ENCODE results near the gene ADCY7.
A peak's percentile ranks its signal among the peaks of the same experiment; 100 is the strongest.

Gene ADCY7

DNA sequence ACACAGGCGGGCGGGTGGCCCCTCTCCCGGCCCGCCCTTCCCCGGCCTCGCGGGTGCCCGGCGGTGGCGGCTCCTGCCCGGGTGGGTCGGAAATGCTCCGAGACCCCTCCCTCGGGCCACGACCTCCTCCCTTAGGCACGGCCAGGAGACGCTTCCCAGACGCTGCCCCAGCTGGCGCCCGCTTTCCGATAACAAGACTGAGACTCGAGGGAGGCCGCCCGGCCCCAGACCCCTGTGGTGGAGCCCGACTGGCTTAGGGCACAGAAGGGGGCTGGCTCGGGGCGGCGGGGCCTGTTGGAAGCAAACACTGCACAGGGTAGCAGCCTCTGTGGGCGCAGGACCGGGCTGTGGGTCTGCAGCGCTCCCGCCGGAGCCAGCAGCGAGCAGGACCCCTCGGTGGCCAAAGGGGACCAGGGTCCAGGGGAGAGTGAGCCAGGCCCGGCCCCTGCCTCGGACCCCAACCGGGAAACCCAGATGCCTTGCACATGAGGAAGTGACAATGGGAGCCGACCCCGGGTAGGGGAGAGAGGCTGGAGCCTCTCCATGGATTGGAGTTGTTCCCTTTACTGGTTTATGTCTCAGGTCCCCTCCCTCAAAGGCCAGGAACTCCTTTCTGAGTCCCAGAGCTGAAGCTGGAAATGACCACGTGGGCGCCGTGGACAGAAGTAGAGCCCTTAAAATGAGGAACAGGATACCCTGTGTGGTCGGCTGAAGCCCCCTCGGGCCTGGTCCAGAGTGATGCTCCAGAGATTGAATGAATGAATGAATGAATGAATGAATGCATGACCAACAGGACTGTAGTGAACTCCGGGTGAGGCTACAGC lies 19.8 kb upstream of the ADCY7 start:
- DNase-seq, result peak; percentile 57
- no peaks in the 10 kb centered on the region for H3K27me3 ChIP-seq (ENCODE audit: insufficient read depth, low read depth, severe bottlenecking)
- H3K9me3 ChIP-seq (ENCODE audit: severe bottlenecking), result no peaks in the 10 kb centered on the region
- peak overlapping the region; percentile 75 for H3K4me3 ChIP-seq (ENCODE audit: low read depth, low read length)
- TF ChIP-seq CTCF (IDR thresholded peaks at IDR 0.05; ENCODE audit: low read depth, low read length), result no peak
- H3K36me3 ChIP-seq, result no peaks in the 10 kb centered on the region
- peak overlapping the region; percentile 81 for H3K27ac ChIP-seq

DNA sequence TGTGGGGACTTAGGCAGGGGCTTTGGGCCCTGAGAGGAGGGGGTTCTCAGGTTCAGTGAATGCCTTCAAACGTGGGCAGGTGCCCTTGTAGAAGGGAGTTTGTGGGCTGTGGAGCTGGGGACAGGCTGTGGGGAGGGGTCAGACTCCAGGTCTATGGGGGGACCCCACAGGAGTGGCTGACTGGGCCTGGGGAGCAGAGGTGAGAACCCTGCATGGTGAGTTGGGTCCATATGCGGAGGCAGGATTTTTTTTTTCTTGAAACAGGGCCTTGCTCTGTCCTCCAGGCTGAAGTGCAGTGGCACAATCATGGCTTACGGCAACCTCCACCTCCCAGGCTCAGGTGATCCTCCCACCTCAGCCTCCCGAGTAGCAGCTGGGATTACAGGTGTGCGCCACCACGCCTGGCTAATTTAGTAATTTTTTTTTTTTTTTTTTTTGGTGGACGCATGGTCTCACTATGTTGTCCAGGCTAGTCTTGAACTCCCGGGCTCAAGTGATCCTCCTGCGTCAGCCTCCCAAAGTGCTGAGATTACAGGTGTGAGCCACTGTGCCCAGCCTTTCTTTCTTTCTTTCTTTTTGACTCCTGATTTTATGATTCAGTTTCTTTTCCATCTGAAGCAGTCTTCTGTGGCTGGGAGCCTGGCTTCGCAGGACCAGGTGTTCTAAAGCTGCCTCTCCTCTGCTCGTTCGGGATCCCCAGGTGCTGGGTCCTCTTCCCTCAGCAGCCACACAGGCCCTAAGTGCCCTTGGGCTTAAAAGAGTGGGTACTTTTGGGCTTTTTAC lies 19.0 kb upstream of the ADCY7 start:
- DNase-seq, result no peak
- Histone ChIP-seq H3K27ac (no peak overlapping the region), H3K27me3 (ENCODE audit: insufficient read depth, low read depth, severe bottlenecking) (no peaks in the 10 kb centered on the region), H3K4me3 (ENCODE audit: low read depth, low read length) (peak overlapping the region; percentile 75), H3K9me3 (ENCODE audit: severe bottlenecking) (no peaks in the 10 kb centered on the region), H3K36me3 (no peaks in the 10 kb centered on the region)
- TF ChIP-seq CTCF (IDR thresholded peaks at IDR 0.05; ENCODE audit: low read depth, low read length), result no peak

DNA sequence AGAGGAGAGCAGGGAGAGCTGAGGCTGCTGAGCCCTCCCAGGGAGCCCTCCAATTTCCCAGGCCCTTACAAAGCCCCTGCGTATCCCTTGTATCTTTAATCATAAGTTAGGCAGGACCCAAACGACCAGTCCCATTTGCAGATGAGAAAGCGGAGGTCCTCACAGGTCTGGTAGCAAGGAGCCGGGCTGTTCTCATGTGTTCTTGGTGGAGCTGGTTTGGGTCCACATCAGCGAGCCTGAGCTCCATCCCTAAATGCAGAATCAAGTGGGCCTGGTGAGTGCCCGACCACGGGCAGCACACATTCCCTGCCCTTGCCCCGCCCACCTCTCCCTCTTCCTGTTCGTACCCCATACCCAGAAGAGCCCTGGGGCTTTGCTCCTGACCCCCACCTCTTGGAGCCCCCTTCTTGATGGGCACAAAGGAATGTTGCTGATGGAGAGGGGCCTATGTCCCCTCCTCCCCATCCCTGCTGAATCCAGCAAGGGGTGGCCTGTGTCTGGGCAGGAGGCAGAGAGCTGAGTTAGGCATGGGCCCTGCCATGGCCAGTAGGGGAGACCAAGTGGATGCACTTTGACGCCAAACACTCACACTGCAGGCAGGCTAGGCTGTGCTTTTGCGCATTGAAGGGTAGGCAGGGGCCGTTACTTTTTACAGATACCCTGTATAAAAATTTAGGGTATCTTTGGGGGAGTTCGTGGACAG lies 18.3 kb upstream of the ADCY7 start:
- H3K36me3 ChIP-seq, result no peaks in the 10 kb centered on the region
- no peaks in the 10 kb centered on the region for H3K27me3 ChIP-seq (ENCODE audit: insufficient read depth, low read depth, severe bottlenecking)
- H3K4me3 ChIP-seq (ENCODE audit: low read depth, low read length), result no peak overlapping the region
- TF ChIP-seq CTCF (IDR thresholded peaks at IDR 0.05; ENCODE audit: low read depth, low read length), result no peak
- no peaks in the 10 kb centered on the region for H3K9me3 ChIP-seq (ENCODE audit: severe bottlenecking)
- DNase-seq, result no peak
- no peak overlapping the region for H3K27ac ChIP-seq

DNA sequence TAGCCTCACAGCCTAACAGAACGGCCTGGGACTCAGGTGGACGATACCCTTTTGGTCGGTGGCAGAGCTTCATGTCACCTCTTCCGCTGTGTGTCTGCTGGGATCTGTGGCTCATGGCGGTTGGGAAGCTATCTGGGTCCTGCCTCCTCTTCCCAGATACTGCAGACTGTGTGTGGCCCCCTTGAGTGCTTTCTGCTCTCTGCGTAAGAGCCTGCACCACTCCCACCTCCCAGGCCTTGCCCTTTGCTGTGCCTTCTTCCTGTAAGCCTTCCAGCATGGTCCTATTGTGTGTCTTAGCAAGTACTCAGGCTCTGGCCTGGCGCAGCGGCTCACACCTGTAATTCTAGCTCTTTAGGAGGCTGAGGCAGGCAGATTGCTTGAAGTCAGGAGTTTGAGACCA lies 17.5 kb upstream of the ADCY7 start:
- DNase-seq, result no peak
- no peak overlapping the region for H3K4me3 ChIP-seq (ENCODE audit: low read depth, low read length)
- no peaks in the 10 kb centered on the region for H3K27me3 ChIP-seq (ENCODE audit: insufficient read depth, low read depth, severe bottlenecking)

More for the DNA sequence above, 17.5 kb upstream of the ADCY7 start:
- TF ChIP-seq CTCF (IDR thresholded peaks at IDR 0.05; ENCODE audit: low read depth, low read length), result no peak
- H3K9me3 ChIP-seq (ENCODE audit: severe bottlenecking), result no peaks in the 10 kb centered on the region
- no peak overlapping the region for H3K27ac ChIP-seq
- no peaks in the 10 kb centered on the region for H3K36me3 ChIP-seq

Measured in WERI-Rb-1 (cell line).